Activated T-helper 1 cell treated with anti-CD3 and anti-CD28 coated beads, Interleukin-2, amount 50 U/mL, for 16 hours (primary cell): Measurements from ENCODE around the gene GTSE1.

Experiments
- DNase-seq, 2 donors: peaks; one replicate each; pipeline ENCODE4 v3.0.0-alpha.2; 2020; ENCODE audit warnings: low read depth in 1 of 2, low spot score in 1 of 2

GTSE1 gene

DNA sequence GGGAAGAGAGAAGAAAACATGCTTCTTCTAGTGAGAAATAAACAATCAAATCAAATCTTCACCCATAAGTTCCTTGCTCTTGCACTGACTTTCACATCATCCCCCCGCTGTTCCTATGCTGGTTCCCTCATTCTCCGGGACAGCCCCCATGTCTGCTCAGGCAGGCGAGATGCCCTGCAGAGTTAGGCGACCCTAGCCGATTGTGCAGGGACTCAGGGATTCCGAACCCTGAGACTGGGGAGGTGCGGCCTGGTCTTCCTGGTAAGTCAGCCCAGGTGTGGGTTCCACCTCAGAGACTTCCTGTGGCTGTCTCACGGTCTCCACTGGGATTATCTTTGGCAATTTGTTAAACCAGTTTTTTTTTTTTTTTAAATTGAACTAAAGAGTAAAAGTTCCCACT, 22.3 kb upstream of the GTSE1 start:
- DNase-seq, result no peak

DNA sequence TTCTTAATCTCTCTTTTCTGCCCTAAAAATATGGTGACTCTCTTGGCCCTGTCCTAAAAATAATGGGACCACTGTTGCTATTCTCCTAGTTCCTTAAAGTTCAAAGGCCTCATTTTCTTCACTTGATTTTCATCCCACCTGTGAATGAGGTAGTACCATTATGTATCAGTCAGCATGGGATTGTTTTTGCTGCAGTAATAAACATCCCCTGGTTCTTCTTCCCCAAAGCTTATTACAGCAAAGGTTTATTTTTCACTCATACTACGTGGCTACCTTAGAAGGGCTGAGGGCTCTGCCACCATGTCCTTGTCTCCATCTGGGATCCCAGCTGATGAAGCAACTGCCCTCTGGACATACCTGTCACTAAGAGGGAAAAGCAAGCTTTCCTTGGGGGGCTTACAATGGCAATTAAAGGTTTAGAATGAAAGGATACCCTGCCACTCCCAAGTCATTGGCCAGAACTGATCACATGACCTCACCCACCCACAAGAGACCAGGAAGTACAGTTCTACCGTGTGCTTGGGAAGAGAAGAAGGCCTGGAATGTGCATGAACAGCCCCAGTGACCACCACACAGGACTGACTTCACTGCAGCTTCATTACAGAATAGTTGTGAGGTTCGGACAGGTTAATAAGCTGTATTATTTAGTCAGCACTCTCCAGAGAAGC, 21.1 kb upstream of the GTSE1 start:
- DNase-seq, result no peak

DNA sequence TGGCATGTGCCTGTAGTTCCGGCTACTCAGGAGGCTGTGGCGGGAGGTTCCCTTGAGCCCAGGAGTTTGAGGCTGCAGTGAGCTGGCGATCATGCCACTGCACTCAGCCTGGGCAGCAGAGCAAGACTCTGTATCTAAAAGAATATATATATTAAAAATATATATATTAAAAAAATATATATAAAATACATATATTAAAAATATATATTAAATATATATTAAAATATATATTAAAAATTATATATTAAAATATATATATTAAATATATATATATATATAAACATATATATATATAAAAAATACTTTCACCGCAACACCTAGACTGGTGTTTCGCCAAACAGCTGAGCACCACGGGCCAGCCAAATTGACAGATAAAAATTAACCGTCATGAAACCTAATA, 20.1 kb upstream of the GTSE1 start:
- no peak for DNase-seq

DNA sequence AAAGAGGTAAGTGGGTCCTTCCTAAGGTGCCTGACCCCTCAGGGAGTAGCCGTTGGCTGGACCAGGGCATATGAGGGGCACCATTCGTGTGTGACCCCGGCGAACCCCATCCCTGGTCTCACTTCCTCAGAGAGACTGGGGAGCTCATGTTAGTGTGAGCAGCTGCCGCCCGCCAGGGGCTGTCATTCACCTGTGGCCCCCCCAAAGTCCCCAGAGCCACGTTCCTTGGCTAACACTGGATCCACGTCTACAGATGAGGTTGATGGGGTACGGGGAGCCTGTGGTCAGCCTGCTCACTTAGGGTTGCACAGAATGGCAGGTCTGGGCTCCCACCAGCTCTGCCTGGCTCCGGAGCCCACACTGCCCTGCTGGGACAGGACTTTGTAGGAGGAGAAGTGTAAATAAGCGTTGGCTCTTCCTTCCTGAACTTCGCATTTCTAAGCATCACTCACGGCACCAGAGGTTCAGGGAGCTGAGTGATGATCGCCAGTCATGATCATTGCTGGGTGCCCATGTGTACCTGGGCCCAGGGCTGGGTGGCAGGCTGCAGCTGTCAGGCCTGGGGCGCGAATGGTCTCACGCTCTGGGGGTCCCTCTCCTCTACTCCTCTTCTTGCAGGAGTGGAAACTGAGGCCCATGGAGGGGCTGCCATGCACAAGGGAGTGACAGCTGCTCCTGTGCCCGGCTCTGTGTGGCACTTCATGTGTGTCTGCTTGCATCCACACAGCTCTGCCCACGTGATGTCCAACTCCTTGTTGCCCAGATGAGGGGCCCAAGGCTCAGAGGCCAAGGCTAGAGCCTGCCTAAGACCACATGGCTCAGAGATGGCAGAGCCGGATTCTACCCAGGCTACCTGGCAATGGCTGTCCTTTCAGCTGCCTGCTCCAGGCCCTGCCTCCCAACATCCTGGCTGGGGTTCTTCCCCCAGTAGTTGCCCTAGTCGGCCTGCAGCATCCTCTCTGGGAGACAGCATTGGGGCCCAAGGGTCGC, 17.7 kb upstream of the GTSE1 start:
- DNase-seq, result no peak

DNA sequence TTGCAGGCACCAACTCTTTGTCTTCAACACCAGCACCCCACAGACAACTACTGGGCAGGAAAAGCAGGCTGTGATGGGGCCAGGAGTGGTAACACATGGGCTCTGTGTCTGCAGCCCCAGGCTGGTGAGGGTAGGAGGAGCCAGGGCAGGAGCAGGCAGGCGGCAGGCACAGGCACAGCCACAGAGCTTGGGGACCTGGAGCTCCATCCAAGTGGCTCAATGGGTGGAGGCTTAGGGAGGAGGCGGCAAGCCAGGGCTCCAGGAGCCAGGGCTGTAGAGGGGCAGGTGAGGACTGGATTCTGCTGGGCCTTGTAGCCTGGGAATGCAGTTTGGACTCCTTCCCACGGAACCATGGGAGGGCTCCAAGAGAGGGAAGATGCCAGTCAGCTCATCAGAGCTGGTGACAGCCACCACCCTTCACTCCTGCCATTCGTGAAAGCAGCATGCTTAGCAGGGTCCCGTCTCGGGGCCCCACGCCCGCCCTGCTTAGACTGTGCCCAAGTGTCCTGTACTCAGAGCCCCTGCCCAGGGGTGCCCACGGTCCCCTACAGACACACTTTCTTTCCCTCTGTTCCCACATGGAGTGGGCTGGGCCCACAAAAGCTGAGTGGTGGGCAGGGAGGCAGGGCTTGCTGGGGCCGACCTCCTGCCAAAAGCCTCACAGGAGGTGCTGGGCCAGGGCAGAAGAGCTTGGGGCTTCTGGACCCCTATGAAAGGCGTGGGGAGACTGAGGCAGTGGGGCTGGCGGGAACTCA, 16.4 kb upstream of the GTSE1 start:
- DNase-seq, result no peak

DNA sequence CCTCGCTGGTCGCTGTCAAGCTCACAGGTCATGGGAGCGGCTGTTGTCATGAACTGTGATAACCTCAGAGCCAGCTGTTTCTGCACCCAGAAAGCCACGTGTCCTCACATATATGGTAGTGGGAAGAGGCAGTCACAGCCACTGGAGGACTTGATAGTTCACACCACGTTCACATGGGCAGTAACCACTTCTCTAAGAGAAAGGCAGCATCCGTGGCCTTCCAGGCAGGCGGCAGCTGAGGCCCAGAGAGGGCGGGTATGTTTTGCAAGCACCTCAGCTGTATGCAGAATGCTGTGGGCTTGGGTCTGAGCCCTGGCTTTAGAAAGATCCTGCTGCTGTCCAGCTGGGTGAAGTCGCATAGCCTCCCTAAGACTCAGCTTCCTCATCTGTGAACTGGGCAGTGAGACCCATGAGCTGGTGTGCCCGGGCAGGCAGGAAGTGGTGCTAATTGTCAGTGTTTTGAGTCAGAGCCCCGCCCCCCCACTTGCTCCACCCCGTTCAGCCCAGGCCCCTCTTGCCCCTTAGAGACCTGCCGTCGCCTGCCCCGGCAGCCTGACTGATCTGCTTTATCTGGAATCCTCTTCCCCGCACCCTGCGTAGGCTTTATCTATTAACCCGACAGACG, 15.6 kb upstream of the GTSE1 start:
- DNase-seq, result no peak

DNA sequence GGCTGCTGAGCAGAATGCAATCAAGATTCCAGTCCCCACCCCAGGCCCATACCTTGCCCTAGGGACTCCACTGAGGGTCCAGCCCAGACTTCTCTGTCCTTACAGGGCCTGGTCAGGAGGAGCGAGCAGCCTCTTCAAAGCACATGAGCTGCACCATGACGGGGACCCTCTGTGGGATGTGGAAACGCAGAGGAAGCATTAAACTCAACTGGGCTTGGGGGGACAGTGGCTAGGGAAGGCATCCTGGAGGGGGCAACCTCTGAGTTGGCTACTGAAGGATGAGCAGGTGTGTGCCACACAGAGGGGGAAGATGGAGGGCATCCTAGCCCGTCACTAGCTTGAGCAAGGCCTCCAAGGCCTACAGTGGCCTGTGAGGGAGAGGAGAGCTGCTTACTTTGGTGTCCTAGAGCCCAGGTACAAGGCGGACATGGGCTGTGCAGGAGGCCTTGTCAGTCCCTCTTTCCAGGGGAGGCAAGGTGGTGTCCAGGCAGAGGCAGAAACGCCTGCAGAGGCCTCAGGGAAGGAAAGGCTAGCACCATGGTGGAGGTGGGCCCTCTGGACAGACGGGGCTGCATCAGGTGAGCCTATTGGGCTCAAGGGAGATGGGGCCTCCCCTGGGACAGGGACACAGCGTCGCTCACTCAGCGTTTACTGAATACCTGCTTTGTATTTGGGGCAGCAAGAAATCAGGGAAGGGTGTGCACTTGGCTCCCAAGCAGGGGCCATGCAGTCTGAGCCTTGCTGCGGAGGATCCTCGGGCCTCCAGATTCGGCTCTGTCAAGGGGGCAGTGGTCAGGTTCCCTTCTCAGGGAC, 14.6 kb upstream of the GTSE1 start:
- no peak for DNase-seq

DNA sequence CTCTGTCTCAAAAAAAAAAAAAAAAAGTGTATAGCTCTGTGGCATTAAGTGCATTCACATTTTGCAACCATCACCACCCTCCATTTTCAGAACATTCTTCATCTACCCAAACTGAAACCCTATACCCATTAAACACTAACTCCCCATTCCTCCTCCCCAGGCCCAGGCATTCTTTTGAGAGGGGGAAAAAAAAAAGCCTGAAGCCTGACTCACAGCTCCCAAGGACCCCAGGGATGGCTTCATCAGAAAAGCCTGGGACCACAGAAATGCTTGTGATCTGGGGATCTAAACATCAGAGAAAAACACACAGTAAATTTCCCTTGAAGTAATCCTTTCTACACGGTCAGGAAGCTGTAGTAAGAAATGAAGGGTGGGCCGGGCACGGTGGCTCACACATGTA, 10.7 kb upstream of the GTSE1 start:
- DNase-seq, result no peak

DNA sequence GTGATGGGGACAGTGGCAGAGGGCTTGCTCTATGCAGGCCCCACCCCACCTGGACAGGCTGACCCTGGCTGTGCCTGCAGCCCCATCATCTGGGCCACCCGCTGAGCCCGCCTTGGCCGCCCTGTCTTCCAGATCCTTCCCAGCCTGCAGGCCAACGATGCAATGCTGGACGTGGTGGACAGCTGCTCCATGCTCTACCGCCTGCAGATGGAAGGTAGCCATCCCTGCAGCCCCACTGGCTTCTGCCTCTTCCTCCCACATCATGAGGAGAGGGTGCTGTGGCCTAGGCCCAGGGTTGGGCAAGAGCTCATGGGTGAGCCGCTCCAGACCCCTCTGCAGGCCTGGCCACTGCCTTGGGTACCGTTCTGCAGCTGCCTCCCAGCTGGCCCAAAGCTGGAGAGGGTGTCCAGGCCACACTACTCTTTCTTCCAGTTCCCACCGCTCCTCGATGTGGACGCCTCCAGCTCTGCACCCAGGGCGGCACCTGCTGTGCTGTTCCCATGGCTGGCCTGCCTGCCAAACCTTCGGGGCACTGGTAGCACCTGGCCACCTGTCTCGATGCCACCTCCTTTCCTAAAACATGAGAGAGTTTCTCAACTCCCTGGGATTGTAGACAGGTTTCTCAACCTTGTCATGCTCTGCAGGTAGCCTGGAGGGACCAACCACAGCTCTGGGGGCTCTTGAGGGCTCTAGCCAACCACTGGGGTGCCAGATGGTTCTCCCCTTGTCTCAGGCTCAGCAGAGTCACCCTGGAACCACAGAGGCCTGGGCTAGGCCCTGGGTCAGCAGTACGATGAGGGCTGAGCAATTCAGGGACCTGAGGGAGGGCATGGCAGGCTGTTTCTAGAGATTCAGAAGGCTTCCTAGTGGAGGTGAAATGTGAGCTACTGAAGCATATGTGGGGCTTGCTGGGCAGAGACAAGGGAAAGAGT, 9.5 kb upstream of the GTSE1 start:
- DNase-seq, result no peak

DNA sequence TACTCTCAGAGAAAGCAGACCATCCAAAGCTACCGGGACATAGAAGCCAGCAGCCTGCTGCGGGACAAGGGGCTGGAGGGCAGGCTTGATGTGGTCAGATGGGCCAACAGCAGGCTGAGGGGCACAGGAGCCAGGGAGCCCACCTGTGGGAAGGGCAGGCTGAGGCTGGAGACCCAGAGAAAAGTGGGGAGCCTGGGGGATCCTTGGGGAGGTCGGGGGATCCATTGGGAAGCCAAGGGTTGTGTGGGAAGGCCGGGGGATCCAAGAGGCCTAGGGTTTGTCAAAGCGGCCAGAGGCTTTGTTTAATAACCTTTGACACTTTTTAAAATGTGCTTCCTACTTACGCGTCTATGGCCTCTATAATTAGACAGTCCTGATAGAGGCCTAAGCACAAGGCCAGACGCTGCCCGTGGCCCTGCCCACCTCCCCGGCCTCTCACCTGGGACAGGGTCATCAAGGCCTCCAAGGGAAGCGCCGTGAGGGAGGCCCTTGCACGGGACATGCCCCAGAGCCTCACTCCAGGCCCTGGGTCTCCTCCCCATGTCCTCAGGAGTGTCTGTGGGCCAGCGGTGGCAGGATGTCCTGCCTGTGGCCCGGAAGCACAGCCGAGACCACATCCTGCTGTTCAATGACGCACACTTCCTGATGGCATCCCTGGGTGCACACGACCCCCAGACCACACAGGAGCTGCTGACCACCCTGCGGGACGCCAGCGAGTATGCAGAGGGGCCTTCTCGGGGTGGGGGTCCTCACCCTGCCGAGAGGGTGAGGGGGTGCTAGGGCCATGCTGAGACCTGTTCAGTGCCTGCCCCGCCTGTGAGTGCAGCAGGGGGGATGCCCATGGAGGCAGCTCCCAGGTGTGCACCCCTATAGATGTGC, 8.6 kb upstream of the GTSE1 start:
- DNase-seq, result no peak

DNA sequence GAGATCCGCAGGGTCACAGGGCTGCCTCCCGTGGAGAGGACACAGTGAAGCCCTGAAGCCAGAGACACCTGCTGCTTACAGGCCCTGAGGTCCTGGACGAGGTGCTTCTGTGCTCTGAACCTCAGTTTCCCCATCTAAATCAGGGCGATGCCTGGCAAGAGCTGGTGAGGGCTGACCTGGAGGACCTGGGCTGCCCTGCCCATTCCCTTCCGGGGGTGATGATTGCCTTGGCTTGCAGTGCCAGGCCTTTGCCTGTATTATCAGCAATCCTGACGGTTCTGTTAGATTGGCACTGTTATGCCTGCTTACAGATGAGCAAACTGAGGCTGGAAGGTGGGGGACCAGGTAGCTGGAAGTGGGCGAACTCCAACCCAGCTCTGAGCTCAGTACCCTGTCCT, 7.8 kb upstream of the GTSE1 start:
- no peak for DNase-seq

DNA sequence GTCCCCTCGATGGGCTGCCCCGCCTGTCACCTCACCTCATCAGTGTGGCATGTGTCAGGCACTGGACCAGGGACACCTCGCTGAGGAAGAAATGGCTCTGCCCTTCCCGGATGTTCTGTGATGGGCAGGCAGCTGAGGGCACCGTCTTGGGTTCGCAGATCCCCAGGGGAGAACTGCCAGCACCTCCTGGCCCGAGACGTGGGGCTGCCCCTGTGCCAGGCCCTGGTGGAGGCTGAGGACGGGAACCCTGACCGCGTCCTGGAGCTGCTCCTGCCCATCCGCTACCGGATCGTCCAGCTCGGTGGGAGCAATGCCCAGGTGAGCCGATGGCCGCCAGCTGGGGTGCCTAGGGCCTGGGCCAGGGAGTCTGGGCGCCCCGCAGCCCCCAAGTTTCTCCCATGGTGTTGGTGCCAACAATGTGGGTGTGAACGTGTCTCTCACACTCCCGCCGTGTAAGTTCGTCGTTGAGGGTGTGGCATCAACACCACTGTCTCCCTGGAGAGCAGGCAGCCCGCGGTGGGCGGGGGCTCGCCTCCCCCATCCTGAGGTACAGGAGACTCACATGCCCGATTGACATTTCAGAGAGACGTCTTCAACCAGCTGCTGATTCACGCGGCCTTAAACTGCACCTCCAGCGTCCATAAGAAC, 7.3 kb upstream of the GTSE1 start:
- no peak for DNase-seq

DNA sequence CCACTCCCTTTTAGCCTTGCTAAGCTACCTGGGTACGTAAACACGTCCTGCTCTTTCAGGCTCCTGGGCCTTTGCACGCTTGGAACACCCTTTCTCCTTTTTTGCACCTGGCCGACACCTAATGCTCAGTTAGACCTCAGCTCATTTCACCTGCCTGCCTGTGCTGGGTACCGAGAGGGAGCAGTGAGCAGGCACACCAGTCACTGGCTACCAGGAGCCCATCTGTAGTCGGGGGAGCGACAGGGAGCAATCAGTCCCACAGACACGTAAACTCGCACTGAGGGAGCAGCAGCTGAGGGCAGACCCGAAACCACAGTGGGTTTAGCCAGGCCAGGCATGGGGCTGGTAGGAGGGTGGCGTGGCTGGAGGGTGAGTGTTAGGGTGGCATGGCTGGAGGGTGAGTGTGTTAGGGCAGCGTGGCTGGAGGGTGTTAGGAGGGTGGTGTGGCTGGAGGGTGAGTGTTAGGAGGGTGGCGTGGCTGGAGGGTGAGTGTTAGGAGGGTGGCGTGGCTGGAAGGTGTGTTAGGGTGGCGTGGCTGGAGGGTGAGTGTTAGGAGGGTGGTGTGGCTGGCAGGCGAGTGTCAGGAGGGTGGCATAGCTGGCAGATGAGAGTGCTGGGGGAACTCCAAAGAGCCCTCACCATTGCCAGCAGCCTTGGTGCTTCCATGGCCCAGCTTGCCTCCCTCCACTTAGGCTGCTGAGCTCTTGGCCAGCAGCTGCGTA, 6.4 kb upstream of the GTSE1 start:
- DNase-seq, result no peak

DNA sequence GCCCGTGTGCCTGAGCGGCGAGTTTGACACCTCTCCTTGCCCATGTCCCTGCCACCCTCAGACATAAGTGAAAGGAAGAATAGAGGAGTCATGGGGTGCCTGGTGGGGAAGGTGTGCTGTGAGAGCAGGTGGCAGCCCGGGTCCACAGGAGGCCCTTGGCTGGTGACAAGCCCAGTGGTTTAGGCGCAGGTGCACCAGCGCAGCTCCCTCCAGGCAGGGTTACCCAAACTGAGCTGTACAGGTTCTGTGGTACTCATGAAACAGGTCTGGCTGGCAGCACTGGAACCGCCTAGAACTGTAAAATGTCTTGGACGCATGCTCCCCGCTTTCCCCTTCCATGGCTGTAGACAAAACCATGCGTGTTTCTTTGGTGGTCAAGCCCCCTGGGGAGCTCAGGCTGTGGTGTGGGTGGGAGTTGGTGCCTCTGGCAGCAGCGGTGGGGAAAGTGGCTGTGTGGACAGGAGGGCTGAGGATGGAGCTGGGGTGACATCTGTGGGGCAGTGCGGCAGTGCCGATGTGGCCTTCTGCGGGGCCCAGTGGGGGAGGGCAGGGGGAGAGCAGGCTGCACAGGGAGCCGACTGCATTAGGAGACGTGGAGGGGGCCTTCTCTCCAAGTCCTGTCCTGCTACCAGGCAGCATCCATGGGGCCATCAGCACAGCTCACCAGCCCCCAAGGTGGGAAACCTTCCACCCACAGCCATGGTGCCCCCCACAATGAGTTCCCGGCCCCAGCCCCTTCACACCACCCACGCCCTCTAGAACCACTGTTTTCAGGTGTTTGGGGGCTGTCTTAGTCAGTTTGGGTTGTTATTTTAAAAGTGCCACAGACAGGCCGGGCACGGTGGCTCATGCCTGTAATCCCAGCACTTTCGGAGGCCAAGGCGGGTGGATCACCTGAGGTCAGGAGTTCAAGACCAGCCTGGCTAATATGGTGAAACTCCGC, 5.6 kb upstream of the GTSE1 start:
- DNase-seq, result no peak

DNA sequence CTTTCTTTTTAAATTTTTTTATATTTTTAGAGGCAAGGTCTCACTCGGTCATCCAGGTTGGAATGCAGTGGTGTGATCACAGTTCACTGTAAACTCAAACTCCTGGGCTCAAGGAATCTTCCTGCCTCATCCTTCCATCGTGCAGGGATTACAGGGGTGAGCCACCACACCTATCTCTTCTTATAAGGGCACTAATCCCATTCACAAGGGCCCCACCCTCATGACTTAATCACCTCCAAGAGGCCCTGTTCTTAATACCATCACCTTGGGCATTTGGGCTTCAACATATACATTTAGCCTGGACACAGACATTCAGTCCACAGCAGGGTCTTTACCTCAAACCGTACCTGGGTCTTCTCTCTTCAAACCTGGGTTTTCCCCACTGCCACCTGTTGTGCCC, 4.5 kb upstream of the GTSE1 start:
- DNase-seq, result no peak

DNA sequence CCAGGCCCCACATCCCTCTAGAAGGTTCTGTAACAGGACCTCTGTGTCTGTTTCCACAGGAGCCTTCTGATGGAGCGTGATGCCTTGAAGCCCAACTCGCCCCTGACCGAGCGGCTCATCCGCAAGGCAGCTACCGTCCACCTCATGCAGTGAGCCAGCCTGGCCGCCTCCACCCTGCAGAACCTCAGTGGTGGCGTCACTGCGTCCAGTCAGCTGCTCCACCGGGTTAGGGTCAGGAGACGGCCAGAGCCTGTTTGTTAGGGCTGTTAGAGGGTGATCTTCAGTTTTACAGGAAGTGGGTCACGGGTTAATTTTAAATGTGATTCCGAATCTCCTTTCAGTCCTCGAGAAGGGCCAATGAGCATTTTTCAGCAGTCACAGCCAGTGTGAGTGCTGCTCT, 3.9 kb upstream of the GTSE1 start:
- DNase-seq, result no peak
